Activated T-cell treated with anti-CD3 and anti-CD28 coated beads for 24 hours (primary cell): ENCODE measurements around the gene APEX2.
"Not testable (repeated sequence)": the region's sequence is repeated elsewhere in the genome, so short reads cannot be mapped to it uniquely, and the experiment has no call there.

Source experiments
- DNase-seq: peaks from one replicate; pipeline ENCODE4 v3.0.0-alpha.2; 2020; ENCODE audit warnings: low read depth

The APEX2 gene

GRCh38 chrX:55014897-55015299 is 14.7 kb downstream of the APEX2 start:
- no peak for DNase-seq

GRCh38 chrX:55026143-55026542 is 26.0 kb downstream of the APEX2 start:
- no peak for DNase-seq

DNA sequence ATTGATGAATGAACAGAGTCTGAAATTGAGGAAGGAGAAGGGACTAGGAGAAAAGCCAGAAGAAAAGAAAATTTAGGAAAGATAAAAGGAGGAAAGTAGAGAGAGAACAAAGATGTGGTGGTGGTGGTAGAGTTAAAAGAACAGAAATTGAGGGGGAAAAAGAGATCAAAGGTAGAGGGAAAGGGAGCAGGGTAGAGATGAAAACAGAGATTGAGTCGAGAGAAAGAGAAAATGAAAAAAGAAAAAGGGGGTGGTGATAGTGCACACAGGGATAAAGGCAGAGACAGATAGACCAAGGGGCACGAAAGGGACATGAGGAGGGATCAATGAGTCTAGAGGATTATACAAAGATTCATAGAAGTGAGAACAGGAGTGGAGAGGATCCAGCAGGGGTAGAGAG is 26.7 kb downstream of the APEX2 start:
- DNase-seq, result no peak

DNA sequence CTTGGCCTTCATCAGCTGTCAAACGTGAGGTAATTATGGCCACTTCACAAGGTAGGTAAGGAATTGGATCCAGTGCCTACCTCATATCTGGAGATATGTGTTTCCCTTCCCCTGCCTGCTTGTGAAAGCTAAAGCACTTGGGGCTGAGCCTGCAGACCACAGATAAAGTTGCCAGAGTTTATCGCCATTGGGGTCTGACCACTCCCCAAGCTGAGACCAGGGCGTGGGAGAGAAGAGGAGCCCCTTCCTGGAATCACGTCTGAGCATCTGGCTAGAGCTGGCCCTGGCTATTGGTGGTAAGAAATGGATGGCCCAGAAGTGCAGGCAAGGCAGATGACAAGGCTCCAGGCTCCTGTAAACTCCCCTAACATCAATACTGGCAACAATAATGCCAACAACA is 27.9 kb downstream of the APEX2 start:
- DNase-seq, result no peak

DNA sequence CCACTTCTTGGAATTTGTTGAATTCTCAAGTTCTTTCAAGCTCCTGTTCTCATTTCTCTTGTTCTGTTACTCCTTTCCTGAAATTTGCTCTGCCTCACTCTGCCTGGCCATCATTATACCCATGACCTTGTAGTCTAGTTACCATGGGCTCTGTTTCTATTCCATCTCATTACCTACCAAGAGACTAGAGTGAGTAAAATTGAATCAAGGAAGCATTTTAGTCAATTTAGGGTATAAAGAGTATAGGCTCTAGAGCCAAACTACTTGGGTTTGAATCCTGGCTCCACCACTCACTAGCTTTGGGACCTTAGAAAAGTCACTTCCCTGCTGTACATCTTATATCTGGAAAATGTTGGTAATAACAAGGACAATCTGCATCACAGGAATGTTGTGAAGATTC is 28.4 kb downstream of the APEX2 start:
- DNase-seq, result no peak

DNA sequence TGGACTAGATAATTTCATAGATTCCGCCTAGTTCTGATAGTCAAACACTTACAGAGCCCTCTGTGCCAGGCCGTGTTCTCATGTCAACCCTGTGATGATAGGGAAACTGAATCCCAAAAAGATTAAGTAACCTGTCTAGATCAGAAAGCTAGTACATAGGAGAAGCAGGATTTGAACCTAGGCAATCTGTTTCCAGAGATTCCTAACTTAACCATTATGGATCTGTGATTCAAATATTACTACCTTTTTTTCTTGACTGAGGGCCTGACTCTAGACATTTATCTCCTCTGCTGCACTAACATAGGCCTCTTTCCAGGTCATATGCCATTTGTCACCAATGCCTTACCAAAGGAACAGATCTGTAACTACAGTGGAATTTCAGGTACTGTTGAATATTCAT is 29.1 kb downstream of the APEX2 start:
- no peak for DNase-seq

DNA sequence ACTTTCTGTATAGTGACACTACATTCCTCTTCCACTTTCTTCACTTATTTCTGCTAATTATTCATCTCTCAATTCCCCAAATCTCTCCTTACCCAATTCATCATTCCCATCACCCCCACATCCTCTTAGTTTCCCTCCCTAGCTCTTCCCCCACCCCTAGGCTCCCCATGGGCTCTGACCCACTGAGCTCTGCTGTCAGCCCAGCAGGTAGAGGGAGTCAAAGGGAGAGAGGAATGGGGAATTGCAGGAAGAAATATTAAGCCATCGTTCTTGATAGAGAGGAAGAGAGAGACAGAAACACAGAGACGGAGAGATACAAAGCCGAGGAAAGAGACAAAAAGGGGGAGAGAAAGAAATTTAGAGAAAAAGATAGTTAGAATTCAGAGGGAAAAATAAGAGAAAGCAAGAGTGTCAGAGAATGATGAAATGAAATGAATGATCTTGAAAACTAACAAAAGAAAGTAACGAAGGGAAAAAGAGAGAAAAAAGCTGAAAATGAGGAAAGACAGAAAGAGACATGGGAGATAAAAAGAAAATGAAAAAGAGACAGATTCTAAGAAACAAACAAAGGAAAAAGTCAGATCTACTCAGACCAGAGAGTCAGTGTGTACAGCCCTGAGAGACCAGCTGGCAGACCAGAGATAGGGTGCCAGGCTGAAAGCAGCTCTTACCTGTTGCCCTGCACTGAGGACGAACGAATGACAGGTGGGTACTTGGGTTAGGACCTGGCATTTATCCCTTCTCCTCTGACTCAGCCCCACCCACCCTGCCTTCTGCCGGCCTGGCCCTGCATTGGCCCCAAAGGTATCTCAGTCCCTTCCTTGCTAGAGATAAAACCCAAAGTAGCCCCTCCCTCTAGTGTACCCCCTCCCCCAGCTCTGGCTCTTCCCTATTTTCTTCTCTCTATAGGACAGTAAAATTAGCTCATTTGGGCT is 30.4 kb downstream of the APEX2 start, which contains the start of gene ALAS2:
ALAS2 (minus strand) TSS at position 707 of the 935 bp plus-strand sequence. CDS start 4,977 bp downstream, outside the sequence.
- DNase-seq, result no peak

GRCh38 chrX:55033429-55033828 is 33.3 kb downstream of the APEX2 start:
- DNase-seq, result no peak

- DNase-seq, result no peak
Observed at GRCh38 chrX:55039471-55039870, 39.3 kb downstream of the APEX2 start.

GRCh38 chrX:55041514-55041913 is 41.4 kb downstream of the APEX2 start:
- no peak for DNase-seq

GRCh38 chrX:55050599-55050998 is 50.4 kb downstream of the APEX2 start:
- DNase-seq, result not testable (repeated sequence)

DNA sequence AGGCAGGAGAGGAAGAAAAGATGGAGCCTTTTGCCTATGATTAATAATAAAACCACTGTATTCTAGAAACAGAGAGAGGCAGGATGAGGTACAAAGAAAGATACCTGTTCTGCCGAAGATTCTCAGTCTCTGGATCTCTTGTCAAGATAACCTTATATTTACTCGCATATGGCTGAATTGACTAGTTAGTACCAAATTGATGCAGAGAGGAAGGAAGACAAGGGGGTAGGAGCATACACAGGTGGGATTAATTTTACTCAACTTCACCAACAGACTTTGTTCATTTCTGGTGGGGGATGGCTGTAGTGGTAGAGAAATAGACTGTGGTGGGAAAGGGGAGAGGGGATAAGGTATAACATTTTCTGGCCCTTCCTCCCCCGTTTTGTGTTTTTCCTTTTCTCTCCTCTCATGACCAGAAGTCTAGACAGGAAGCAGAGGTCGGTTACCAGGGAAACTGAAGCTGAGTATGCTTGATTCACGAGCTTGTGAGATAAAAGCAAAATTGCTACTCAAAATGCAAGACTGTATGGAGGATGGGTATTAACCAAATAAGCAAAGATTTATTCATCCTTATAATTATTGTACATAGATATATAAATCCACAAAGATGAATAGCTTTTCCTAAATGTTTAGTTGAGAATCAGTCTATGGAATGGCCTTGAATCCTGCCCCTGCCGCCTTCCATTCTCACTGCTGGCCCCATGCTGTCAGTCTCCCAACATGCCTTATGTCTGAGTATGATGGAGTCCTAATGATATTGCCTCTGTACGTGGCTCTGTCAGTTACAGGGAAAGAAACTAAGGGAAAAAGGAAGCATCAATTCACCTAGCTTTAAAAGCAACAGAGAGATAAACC is 56.9 kb downstream of the APEX2 start:
- DNase-seq, result peak; percentile 1

GRCh38 chrX:55057675-55058249 is 57.6 kb downstream of the APEX2 start:
- peak; percentile 9 for DNase-seq
